GM19395 (cell line): ENCODE data around the gene KLHL33.
"Not testable (repeated sequence)": the region's sequence is repeated elsewhere in the genome, so short reads cannot be mapped to it uniquely, and the experiment has no call there.

ENCODE experiments used
- ATAC-seq: cut with Tn5 transposase; IDR thresholded peaks from one replicate; pipeline ENCODE4 v1.9.1; 2021; ENCODE audit warnings: mild to moderate bottlenecking, moderate library complexity; ENCODE audit not compliant: unreplicated experiment

Gene KLHL33

GRCh38 chr14:20452831-20453230 lies 16.9 kb upstream of the KLHL33 start:
- not testable (repeated sequence) for ATAC-seq

DNA sequence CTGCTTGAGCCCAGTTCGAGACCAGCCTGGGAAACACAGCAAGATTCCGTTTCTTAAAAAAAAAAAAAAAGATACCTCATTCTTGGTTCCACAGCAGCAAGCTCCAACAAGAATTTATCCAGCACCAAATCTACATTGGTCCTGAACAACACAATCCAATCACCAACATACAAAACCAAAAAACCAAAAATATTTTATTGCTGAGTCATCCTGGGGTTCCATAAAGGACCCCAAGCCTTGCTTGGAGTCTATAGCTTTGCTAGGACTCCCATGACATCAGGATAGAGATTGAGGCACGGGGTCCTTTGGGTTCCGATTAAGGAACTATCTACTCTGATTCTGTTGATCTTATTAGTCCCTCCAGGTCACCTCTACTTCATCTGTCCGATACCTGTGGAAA lies 10.9 kb upstream of the KLHL33 start:
- ATAC-seq = no peak

GRCh38 chr14:20443650-20444049 lies 7.7 kb upstream of the KLHL33 start:
- not testable (repeated sequence) for ATAC-seq

DNA sequence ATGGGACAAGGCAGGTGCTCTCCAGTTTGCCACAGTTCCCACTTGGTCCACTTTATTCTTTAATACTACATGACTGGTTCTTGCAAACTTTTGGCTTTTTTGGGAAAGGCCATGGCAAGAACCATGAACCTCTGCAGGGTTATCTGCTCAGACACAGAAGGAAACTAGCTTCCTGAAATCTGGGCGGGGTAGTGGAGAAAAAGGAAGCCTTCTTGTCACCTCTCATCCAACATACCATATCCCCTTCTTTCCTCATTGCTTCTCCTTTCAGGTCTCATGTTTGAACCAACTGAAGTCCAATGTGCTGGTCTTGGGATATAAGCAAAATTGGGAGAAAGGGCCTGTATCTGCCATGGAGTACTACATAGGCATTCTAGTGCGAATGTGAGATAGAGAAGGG lies 5.5 kb upstream of the KLHL33 start:
- no peak for ATAC-seq

DNA sequence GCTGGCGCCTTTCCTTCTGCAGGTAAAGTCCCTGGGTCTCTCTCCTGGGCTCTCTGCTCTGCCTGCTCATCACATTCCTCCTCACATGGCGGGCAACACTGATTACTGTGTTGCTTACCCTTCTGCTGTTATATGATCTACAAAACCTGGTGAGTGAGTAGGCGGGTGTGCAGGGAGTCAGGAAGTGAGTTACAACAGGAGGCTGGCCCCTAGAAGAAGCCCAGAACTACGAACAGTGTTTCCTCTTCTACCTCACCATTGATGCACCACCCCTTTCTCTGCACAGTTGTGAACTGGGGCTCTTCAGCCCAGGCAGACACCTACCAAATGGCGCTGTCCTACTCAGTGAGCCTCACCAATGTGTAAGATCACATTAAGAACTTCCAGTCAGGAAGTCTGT lies 4.9 kb upstream of the KLHL33 start:
- peak; percentile 67 for ATAC-seq

DNA sequence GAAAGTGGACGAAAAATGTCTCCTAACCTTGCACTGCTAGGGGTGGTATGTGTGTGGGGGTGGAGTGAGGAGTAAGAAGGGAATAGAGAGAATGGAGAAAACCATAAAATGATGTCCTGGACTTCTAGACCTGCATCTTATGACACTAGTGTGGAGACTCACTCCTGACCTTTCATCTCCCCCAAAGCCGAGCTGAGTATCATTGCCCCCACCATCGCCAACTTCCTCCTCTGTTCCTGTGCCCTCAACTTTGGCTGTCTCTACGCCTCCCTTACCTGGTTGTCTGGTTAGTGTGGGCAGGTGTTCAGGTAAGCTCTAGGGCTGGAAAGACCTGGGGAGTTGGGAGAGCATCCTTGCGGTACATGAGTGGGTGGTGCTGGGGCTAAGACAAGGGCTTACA lies 4.5 kb upstream of the KLHL33 start:
- ATAC-seq = no peak

DNA sequence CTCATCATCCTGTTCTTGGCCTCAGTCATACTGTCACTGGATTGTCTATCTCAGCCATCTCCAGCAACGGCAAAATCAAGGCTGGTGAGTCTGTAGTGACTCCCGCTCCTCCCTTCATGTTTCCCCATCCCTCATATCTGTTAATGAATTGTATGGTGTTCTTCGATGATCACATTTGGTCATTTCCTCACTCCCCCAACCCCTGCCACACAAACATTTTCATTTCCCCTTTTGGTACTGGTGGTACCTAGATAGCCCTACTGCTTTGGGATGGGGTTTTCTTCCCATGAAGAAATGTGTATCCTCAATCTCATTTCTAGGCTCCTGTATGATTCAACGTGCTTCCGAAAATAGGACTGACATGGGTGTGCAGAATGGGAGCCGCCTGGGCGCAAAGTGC lies 2.7 kb upstream of the KLHL33 start:
- ATAC-seq = no peak

- ATAC-seq = no peak
Observed at GRCh38 chr14:20436363-20436755, 393 bp upstream of the KLHL33 start.

DNA sequence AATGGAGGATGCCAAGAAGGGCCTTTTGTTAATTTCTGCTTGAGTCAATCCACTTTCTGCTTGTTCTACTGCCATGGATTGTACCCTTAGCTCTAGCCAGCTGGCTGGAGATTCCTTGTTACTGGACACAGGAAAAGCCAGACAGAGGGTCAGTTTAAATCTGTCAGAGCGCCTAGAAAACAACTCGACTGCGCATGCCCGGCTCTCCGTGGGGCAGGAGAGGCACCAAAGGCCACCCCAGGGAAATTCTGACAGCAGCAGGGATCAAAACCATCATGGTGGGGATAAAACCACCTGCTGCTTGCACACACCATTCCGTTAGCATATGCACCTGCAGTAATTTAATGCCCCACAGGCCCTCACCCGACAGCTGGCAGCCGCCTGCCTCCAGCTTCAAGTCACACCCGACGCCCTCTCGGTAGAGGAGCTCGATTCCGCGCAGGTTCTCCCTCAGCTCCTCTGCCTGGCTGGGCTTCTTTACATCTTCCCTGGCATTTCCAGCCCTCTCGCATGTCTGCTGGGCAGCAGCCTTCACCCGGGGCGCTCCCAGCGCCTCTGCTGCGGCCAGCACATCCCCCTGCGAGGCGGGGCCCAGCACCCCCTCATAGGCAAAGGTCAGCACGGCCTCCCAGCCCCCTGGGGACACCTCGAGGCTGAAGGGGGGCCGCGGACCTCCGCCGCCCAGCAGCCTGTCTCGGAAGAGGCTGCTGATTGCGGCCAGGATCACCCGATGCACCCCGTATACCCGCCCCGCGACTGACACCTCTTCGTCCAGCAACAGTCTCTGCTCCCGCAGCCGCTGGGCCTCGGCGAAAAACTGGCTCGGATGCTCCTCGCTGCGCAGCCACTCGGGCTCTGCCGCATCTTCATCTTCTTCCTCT lies 1.0 kb downstream of the KLHL33 start:
- no peak for ATAC-seq

- ATAC-seq = no peak
Observed at GRCh38 chr14:20429801-20430669, 5.9 kb downstream of the KLHL33 start.

DNA sequence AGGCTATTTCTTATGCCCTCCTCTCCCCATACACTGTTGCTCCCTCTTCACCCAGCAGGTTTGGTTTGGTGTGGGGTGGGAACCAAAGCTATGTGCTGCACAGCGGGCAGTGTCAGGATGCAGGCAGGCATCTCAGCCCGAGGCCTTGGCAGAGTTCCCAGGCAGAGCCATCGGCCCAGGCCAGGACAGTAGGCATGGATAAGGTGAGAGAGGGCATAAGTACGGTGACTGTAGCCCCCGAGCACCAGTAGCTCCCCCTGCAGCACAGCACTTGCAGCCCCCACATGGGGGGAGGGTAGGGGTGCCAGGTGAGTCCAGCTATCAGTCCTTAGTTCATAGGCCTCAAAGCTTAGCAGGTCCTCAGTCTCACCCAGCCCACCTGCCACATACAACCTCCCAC lies 7.2 kb downstream of the KLHL33 start:
- no peak for ATAC-seq

- ATAC-seq = peak; percentile 52
Observed at GRCh38 chr14:20428010-20428365, 8.0 kb downstream of the KLHL33 start.

DNA sequence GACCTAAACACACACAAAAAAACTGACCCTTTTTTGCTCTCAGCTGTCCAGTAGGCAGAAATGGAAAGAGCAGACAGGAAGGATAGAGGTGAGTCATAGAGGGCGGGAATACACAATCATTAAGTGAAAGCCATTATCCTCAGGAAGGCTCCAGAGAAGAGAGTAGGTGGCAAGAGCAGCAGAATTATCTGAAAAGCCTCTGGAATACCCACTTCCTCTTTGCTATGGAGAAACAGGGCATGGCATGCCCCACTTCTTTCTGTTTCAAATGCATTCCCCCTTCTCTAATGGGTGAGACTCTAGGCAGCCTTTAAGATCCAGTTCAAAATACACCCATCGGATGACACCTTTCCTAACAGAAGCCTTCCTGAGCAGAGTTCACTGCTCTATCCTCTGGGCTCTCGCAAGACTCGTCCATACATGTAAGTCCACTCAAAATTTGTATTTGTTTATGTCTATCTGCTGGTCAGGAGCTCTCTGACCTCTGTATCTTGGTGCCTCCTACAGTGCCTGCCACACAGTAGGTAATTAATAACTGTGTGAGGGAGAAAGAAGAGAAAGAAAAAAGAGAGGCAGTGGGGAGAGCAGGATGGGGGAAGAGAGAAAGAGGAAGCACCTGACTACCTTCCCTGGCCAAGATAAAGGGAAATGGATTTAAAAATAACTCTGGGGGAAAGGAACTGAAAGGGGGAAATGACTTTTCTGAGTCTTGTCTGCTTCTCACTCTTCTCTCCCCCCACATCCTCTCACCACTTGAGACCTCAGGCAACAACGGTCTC lies 8.5 kb downstream of the KLHL33 start:
- ATAC-seq = peak; percentile 82

- no peak for ATAC-seq
Observed at GRCh38 chr14:20424851-20425250, 11.1 kb downstream of the KLHL33 start.

DNA sequence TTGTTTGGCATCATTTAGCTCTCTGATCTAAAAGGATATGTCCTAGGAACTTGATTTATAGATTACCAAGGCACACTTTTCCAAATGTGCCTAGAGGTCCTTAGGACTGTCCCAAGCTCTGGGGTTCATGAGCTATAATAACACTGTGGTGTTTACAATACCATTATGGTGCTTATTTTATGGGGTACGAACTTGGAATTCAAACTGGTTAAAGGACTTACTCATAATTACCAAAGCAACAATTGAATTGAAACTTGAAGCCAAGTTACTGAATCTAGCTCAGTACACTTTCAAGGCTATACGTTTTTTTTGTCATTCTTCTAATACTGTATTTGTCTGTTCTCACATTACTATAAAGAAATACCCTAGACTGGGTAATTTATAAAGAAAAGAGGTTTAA lies 13.1 kb downstream of the KLHL33 start:
- no peak for ATAC-seq

GRCh38 chr14:20421267-20421666 lies 14.7 kb downstream of the KLHL33 start:
- ATAC-seq = no peak

GRCh38 chr14:20419419-20419818 lies 16.5 kb downstream of the KLHL33 start:
- ATAC-seq = no peak

- ATAC-seq = no peak
Observed at GRCh38 chr14:20418501-20418909, 17.5 kb downstream of the KLHL33 start.

DNA sequence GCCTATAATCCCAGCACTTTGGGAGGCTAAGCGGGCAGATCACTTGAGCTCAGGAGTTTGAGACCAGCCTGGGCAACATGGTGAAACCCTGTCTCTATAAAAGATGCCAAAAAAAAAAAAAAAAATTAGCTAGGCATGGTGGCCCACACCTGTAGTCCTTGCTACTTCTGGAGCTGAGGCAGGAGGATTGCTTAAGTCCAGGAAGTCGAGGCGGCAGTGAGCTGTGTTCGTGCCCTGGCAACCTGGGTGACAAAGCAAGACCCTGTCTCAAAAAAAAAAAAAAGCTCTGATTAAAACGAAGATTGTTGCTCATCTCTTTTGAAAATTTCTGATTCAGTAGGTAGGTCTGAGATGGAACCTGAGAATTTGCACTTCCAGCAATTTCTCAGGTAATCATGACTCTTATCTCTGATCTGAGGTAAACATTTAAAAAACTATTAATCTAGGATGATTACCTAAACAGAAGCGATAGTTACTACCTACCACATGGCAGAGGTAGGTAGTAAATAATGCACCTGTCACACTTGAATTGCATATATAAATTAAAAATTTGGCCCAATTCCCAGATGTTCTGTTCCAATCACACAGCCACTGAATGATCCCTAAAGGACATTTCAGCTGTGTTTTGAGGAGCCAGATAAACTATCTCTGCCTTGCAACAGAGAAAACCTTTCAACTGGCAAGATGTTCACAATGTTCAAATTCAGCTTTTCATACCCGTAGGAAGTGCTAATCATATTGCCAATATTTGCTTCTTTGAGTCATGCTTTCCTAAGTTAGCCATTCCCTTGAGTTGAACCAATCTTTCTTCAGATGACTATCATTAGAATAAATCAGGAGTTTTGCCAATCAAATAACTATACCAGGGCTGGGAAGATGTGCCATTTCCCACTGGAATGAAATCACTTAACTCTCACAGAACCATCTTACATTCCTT lies 18.4 kb downstream of the KLHL33 start:
- ATAC-seq = no peak

DNA sequence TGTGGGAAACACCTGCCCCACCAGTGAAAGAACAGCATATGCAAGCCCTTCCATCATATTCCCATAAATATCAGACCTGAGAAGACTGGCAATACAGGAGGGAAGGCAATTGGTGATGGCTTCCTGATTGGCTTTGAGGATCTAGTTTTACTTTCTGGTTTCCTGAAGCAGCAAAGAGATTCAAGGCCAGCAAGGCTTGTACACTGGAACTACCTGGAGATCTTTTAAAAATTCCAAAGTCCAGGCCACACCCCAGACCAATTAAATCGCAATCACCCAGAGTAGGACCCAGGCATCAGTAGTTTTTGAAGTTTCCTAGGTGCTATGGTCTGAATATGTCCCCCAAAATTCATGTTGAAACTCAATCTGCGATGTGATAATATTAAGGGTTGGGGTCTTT lies 19.7 kb downstream of the KLHL33 start:
- no peak for ATAC-seq
